ENCODE data around the gene FAM171A2.
"Not testable (repeated sequence)": the region's sequence is repeated elsewhere in the genome, so short reads cannot be mapped to it uniquely, and the experiment has no call there.

Gene FAM171A2

GRCh38 chr17:44376124-44376523, 12.5 kb upstream of the FAM171A2 start:
- peak; percentile 43 for DNase-seq
- Mint-ChIP-seq H3K27ac (no peak overlapping the region), H3K9me3 (no peaks in the 10 kb centered on the region)

DNA sequence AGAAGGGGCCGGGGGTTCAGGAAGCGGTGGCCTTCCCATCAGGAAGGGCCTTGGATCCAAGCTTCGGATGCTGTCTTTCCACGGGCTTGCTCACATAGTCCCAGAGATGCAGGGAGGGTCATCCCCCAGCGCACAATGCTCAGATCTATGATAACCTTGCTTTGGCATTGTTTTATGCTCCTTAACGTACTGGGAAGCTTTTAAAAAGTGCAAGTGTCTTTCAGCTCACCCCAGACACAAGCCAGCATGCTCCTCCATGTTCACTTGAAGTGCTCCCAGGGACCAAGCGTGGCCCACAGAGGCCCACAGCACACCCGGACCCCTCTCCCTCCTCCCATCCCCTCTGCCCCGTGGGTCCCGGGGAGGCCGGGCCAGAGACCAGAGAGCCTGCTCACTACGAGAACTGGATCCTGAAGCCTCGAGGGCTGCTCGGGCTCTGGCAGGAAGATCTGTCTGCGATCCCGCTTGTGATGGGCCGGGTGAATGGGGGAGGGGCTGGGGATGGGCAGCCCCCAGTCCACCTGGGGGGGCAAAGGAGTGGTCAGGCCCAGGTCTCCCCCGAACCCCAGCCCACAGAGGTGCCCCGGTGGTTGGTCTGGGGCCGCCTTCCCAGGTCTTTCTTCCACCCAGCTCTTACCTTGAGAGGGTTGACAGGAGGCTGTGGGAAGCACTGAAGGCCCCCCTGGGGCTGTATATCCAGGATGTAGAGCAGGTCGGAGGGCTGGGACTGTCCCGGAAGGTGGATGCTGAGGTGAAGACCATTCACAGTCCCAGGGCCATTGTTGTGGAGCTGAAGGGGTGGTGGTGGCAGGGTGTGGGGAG, 11.8 kb upstream of the FAM171A2 start:
- DNase-seq, result no peak
- CTCF ChIA-PET, result interaction anchor here (0.5 to 2.3 kb wide), 8 partner anchors 8 to 465 kb away, joined by 3 to 7 read pairs (median 3); partner anchors contain the start of genes FAM171A2 and ITGA2B
- Mint-ChIP-seq H3K4me3 (no peak overlapping the region), H3K27me3 (peaks cover 61% of the 10 kb centered on the region), H3K9me3 (no peaks in the 10 kb centered on the region), H3K4me1 (no peaks in the 10 kb centered on the region), H3K27ac (no peak overlapping the region), H3K36me3 (no peaks in the 10 kb centered on the region)

More at GRCh38 chr17:44376124-44376523, 12.5 kb upstream of the FAM171A2 start:
- Mint-ChIP-seq H3K4me3 (no peak overlapping the region), H3K4me1 (no peaks in the 10 kb centered on the region), H3K36me3 (no peaks in the 10 kb centered on the region), H3K27me3 (peaks cover 61% of the 10 kb centered on the region)
- CTCF ChIA-PET, result interaction anchor here (0.5 to 2.3 kb wide), 8 partner anchors 9 to 465 kb away, joined by 3 to 7 read pairs (median 4); partner anchors contain the start of genes FAM171A2 and ITGA2B

- Mint-ChIP-seq H3K27me3 (peaks cover 63% of the 10 kb centered on the region), H3K27ac (no peak overlapping the region), H3K36me3 (no peaks in the 10 kb centered on the region), H3K4me1 (peaks cover 2% of the 10 kb centered on the region), H3K9me3 (no peaks in the 10 kb centered on the region), H3K4me3 (no peak overlapping the region)
- no peak for DNase-seq
- CTCF ChIA-PET, result interaction anchor here (1.3 kb wide), 1 partner anchor 11 kb away, joined by 3 read pairs; the partner anchor contains the start of gene FAM171A2
Measured at GRCh38 chr17:44374306-44375195, 10.9 kb upstream of the FAM171A2 start.

DNA sequence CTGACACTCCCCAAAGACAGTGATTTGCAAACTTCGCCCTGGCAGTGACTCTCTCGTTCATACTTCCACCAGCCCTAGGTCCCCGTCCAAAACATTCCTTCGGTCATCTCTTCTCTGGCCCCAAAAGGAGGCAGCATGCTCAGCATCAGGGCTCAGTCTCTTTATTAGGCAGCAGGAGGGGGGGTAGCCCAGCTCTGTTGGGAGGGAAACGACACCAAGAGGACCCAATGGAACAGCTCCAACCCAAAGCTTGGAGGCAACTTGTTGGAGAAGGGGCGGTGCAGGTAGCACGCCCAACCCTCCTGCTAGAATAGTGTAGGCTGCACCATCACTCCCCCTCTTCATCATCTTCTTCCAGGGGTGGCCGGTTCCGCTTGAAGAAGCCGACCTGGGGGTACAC, 8.4 kb upstream of the FAM171A2 start:
- Mint-ChIP-seq H3K4me1 (peaks cover 6% of the 10 kb centered on the region), H3K27ac (no peak overlapping the region), H3K9me3 (no peaks in the 10 kb centered on the region), H3K27me3 (peaks cover 66% of the 10 kb centered on the region), H3K4me3 (no peak overlapping the region), H3K36me3 (no peaks in the 10 kb centered on the region)
- CTCF ChIA-PET, result interaction anchor here (0.9 kb wide), 1 partner anchor 29 kb away, joined by 3 read pairs; no protein-coding TSS in a partner anchor
- DNase-seq, result no peak

DNA sequence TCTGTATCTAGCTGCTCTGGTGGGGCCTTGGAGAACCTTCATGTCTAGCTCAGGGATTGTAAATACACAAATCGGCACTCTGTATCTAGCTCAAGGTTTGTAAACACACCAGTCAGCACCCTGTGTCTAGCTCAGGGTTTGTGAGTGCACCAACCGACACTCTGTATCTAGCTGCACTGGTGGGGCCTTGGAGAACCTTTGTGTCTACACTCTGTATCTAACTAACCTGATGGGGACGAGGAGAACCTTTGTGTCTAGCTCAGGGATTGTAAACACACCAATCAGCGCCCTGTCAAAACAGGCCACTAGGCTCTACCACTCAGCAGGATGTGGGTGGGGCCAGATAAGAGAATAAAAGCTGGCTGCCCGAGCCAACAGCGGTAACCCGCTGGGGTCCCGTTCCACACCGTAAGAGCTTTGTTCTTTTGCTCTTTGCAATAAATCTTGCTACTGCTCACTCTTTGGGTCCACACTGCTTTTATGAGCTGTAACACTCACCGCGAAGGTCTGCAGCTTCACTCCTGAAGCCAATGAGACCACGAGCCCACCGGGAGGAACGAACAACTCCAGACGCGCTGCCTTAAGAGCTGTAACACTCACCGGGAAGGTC, 5.9 kb upstream of the FAM171A2 start:
- peak; percentile 44 for DNase-seq
- not testable (repeated sequence) for H3K9me3 Mint-ChIP-seq, H3K4me3 Mint-ChIP-seq, H3K36me3 Mint-ChIP-seq, H3K4me1 Mint-ChIP-seq, H3K27ac Mint-ChIP-seq
- peaks cover 70% of the 10 kb centered on the region for H3K27me3 Mint-ChIP-seq
- CTCF ChIA-PET, result interaction anchor here (0.6 to 2.3 kb wide), 5 partner anchors 51 to 160 kb away, joined by 3 to 9 read pairs (median 4); no protein-coding TSS in a partner anchor

DNA sequence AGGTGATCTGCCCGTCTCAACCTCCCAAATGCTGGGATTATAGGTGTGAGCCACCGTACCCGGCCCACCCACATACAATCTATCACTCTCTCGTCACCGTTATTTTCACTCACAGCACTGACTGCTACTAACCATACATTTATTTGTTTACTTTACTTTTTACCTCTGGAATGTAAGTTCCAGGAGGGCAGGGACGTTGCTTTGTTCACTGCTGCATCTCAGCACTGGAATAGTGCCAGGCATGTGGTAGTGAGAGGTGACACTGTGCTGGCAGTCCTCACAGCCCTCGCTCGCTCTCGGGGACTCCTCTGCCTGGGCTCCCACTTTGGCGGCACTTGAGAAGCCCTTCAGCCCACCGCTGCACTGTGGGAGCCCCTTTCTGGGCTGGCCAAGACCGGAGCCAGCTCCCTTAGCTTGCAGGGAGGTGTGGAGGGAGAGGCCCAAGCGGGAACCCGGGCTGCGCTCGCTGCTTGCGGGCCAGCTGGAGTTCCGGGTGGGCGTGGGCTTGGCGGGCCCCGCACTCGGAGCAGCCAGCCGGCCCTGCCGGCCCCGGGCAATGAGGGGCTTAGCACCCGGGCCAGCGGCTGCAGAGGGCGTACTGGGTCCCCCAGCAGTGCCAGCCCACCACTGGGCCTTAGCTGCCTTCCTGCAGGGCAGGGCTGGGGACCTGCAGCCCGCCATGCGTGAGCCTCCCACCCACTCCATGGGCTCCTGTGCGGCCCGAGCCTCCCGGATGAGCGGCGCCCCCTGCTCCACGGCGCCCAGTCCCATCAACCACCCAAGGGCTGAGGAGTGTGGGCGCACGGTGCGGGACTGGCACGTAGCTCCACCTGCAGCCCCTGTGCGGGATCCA, 5.0 kb upstream of the FAM171A2 start:
- not testable (repeated sequence) for H3K4me1 Mint-ChIP-seq, H3K4me3 Mint-ChIP-seq, H3K27ac Mint-ChIP-seq, H3K36me3 Mint-ChIP-seq, DNase-seq, H3K9me3 Mint-ChIP-seq
- H3K27me3 Mint-ChIP-seq, result peaks cover 71% of the 10 kb centered on the region
- CTCF ChIA-PET, result interaction anchor here (0.6 to 1.9 kb wide), 4 partner anchors 8 to 154 kb away, joined by 3 to 7 read pairs (median 5); no protein-coding TSS in a partner anchor

GRCh38 chr17:44367231-44367979, 3.8 kb upstream of the FAM171A2 start:
- Mint-ChIP-seq H3K27ac (no peak overlapping the region), H3K27me3 (peaks cover 78% of the 10 kb centered on the region), H3K9me3 (no peaks in the 10 kb centered on the region), H3K4me3 (no peak overlapping the region), H3K36me3 (no peaks in the 10 kb centered on the region), H3K4me1 (peaks cover 8% of the 10 kb centered on the region)
- no peak for DNase-seq
- CTCF ChIA-PET, result interaction anchor here (1.8 to 1.9 kb wide), 3 partner anchors 9 to 12 kb away, joined by 4 to 7 read pairs (median 7); no protein-coding TSS in a partner anchor

GRCh38 chr17:44365051-44365450, 1.4 kb upstream of the FAM171A2 start:
- not testable (repeated sequence) for H3K27ac Mint-ChIP-seq, H3K4me3 Mint-ChIP-seq, H3K36me3 Mint-ChIP-seq, H3K4me1 Mint-ChIP-seq, DNase-seq, H3K9me3 Mint-ChIP-seq
- peaks cover 84% of the 10 kb centered on the region for H3K27me3 Mint-ChIP-seq
- CTCF ChIA-PET, result interaction anchor here (1.1 kb wide), 1 partner anchor 12 kb away, joined by 4 read pairs; no protein-coding TSS in a partner anchor

GRCh38 chr17:44362949-44363612, 572 bp downstream of the FAM171A2 start:
- Mint-ChIP-seq H3K27me3 (peaks cover 95% of the 10 kb centered on the region), H3K36me3 (no peaks in the 10 kb centered on the region), H3K9me3 (no peaks in the 10 kb centered on the region), H3K4me3 (peak overlapping the region; percentile 66), H3K27ac (no peak overlapping the region), H3K4me1 (peaks cover 2% of the 10 kb centered on the region)
- CTCF ChIA-PET, result interaction anchor here (0.7 to 5.1 kb wide), 8 partner anchors 8 to 153 kb away, joined by 3 to 34 read pairs (median 3); no protein-coding TSS in a partner anchor
- DNase-seq, result peak; percentile 52

GRCh38 chr17:44362459-44362948, 1.1 kb downstream of the FAM171A2 start:
- Mint-ChIP-seq H3K9me3 (no peaks in the 10 kb centered on the region), H3K4me1 (peaks cover 2% of the 10 kb centered on the region), H3K27ac (no peak overlapping the region), H3K36me3 (no peaks in the 10 kb centered on the region), H3K4me3 (peak overlapping the region; percentile 14), H3K27me3 (peaks cover 93% of the 10 kb centered on the region)
- CTCF ChIA-PET, result interaction anchor here (0.6 to 5.1 kb wide), 6 partner anchors 8 to 152 kb away, joined by 3 to 34 read pairs (median 4); no protein-coding TSS in a partner anchor
- no peak for DNase-seq

DNA sequence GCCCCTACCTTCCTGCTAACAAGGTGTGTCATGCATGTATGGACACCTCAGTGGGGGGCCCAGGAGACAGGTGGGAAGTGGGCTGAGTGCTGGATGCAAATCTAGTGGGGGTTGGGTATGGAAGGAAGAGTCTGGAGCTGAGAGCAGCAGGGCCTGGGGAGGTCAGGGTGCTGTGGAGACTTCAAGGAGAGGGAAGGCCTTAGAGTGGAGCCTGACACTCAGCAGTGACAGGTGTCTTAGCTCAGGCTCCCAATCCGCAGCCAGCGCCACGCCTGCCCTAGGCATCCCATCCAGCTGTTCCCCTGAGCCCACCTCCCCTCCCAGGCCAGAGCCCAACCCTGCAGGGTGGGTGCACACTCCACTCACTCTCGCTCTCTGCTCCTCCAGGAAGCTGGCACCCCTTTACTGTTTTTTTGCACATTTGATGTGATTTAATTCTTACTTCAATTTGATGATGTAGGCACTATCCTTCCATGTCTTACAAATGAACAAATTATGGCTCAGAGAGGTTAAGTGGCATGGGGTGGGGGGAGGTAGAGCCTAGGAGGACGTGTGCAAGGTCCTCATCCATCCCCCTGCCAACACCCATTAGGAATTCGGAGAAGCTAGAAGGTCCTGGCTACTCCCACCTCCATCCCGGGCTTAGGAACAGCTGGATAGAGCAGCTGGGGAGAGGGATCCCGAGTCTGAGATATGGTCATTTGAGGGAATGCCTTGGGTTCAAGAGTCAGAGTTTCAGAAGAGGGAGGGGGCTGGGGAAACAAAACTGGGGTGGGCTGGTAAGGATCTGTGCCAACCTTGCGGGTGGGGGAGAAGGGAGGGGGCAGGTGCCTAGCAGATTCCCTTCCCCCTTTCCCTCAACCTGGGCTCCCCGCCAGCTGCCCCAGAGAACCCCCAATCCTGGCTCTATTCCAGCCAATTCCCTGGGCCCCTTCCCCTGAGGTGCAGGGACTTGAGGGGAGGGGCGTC, 2.1 kb downstream of the FAM171A2 start:
- Mint-ChIP-seq H3K27me3 (peaks cover 84% of the 10 kb centered on the region), H3K4me1 (peaks cover 2% of the 10 kb centered on the region), H3K27ac (no peak overlapping the region), H3K9me3 (no peaks in the 10 kb centered on the region), H3K36me3 (no peaks in the 10 kb centered on the region), H3K4me3 (no peak overlapping the region)
- no peak for DNase-seq
- CTCF ChIA-PET, result interaction anchor here (0.6 to 5.1 kb wide), 2 partner anchors 12 to 21 kb away, joined by 3 to 34 read pairs; no protein-coding TSS in a partner anchor
